Osteocyte (in vitro differentiated cells): Measurements from ENCODE around the gene TPM3. TPM values are rescaled to one million over a fixed set of nuclear protein-coding genes. Genes with fewer than 3 reads are reported as not detected.
"Not testable (repeated sequence)": the region's sequence is repeated elsewhere in the genome, so short reads cannot be mapped to it uniquely, and the experiment has no call there.

Experiments
- DNase-seq: peaks from one replicate; pipeline ENCODE4 v3.0.0; 2021; ENCODE audit warnings: mixed read lengths; ENCODE audit not compliant: unreplicated experiment; ENCODE audit errors: extremely low spot score
- H3K27ac Mint-ChIP-seq: one replicate; pipeline ENCODE4 v1.8.0; 2021; ENCODE audit warnings: mild to moderate bottlenecking, mixed read lengths; ENCODE audit not compliant: unreplicated experiment
- H3K27me3 Mint-ChIP-seq: one replicate; pipeline ENCODE4 v1.8.0; 2021; ENCODE audit warnings: mixed read lengths; ENCODE audit not compliant: unreplicated experiment
- H3K36me3 Mint-ChIP-seq: one replicate; pipeline ENCODE4 v1.8.0; 2021; ENCODE audit warnings: mixed read lengths; ENCODE audit not compliant: unreplicated experiment
- H3K4me1 Mint-ChIP-seq: one replicate; pipeline ENCODE4 v1.8.0; 2021; ENCODE audit warnings: mixed read lengths; ENCODE audit not compliant: unreplicated experiment
- H3K4me3 Mint-ChIP-seq: one replicate; pipeline ENCODE4 v1.8.0; 2021; ENCODE audit warnings: mild to moderate bottlenecking, moderate library complexity, mixed read lengths; ENCODE audit not compliant: unreplicated experiment
- H3K9me3 Mint-ChIP-seq: one replicate; pipeline ENCODE4 v1.8.0; 2021; ENCODE audit warnings: mixed read lengths; ENCODE audit not compliant: unreplicated experiment
- microRNA-seq: library from miRNA; unstranded; fragments of <30 nt; microRNA quantifications from one replicate; pipeline ENCODE4 v1.1.0, GENCODE V29; 2020; ENCODE audit not compliant: unreplicated experiment
- total RNA-seq: library from RNA; stranded (reverse); gene quantifications from 2 replicates; pipeline ENCODE4 v1.2.1, GENCODE V29; 2021
- TF ChIP-seq, protein P1 (sequence below): fragments of 200-600 bp; sonication (generic); IDR thresholded peaks from 2 replicates; pipeline ENCODE4 v1.5.0; 2021; ENCODE audit warnings: antibody characterized with exemption, mild to moderate bottlenecking, moderate library complexity

TPM3 gene
- total RNA-seq, 1 donor from 2014 or later = 194 TPM

DNA sequence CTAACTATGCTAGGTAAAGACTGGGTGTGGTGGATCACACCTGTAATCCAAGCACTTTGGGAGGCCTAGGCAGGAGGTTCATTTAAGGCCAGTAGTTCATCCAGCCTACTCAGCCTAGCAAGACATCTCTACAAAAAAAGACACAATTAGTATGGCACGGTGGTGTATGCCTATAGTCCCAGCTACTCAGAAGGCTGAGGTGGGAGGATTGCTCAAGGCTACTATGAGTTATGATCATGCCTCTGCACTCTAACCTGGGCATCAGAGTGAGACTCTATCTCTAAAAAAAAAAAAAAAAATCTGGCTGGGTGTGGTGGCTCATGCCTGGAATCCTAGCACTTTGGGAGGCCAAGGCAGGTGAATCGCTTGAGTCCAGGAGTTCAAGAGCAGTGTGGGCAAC, 58.6 kb downstream of the TPM3 start:
- no peak overlapping the region for H3K27ac Mint-ChIP-seq
- no peak for DNase-seq

DNA sequence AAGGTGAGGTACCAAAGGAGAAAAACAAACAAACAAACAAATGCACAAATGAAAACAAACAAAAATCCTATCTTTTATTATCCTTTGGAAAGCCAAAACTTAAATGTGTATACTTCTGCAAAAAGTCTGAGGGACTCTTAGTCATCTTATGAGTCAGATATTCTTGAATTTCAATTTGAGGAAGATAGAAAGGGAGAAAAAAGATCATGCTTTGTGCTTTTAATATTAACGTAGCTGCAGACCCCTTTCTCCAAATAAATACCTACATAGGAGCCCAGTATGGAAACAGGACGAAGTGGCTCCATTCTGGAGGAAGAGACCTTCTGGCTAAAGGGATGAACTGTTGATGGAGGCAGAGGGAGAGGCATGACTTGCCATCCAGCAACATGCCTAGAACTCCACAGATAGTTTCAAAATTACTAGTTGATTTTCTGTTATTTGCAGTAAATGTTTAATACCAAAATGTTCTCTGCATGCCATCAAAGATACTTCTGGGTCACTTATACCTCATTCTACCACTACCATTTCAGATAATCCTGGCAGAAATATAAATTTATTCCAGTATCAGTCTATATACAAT, 62.4 kb downstream of the TPM3 start:
- Mint-ChIP-seq H3K9me3 (no peaks in the 10 kb centered on the region), H3K36me3 (no peaks in the 10 kb centered on the region), H3K27me3 (peaks cover 5% of the 10 kb centered on the region), H3K4me1 (peaks cover 7% of the 10 kb centered on the region), H3K27ac (no peak overlapping the region), H3K4me3 (no peak overlapping the region)
- DNase-seq = no peak
- TF ChIP-seq, protein P1, sequence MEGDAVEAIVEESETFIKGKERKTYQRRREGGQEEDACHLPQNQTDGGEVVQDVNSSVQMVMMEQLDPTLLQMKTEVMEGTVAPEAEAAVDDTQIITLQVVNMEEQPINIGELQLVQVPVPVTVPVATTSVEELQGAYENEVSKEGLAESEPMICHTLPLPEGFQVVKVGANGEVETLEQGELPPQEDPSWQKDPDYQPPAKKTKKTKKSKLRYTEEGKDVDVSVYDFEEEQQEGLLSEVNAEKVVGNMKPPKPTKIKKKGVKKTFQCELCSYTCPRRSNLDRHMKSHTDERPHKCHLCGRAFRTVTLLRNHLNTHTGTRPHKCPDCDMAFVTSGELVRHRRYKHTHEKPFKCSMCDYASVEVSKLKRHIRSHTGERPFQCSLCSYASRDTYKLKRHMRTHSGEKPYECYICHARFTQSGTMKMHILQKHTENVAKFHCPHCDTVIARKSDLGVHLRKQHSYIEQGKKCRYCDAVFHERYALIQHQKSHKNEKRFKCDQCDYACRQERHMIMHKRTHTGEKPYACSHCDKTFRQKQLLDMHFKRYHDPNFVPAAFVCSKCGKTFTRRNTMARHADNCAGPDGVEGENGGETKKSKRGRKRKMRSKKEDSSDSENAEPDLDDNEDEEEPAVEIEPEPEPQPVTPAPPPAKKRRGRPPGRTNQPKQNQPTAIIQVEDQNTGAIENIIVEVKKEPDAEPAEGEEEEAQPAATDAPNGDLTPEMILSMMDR = no peak

More for the DNA sequence above, 58.6 kb downstream of the TPM3 start:
- Mint-ChIP-seq H3K4me3 (no peak overlapping the region), H3K9me3 (no peaks in the 10 kb centered on the region), H3K27me3 (peaks cover 5% of the 10 kb centered on the region), H3K36me3 (no peaks in the 10 kb centered on the region), H3K4me1 (peaks cover 7% of the 10 kb centered on the region)
- TF ChIP-seq, protein P1 = no peak

DNA sequence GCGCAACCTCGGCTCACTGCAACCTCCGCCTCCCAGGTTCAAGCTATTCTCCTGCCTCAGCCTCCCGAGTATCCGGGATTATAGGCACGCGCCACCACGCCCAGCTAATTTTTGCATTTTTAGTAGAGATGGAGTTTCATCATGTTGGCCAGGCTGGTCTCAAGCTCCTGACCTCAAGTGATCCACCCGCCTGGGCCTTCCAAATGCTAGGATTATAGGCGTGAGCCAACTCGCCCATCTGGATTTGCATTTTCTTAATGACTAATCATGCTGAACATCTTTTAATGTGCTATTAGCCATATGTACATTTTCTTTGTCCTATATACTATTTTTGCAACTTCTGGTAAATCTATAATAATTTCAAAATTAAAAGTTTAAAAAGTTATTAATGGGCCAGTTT, 68.7 kb downstream of the TPM3 start:
- H3K9me3 Mint-ChIP-seq, H3K27me3 Mint-ChIP-seq: not testable (repeated sequence)

DNA sequence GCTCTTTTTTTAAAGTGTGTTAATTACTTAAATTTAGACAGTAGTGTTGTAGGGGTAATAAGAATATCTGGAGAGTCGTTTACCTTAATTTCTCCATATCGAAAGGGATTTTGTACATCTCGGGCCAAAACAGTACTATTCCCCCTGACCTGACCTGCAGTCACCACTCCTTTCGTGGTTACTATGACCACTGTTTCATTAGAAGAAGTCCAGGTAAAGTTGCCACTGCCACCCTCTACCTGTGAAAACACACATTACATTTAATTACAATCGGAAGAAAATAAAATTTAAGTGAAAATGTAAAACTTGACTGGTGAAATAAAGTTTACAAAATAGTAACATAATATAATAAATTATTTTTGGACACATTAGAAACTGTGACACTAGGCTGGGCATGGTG, 74.3 kb downstream of the TPM3 start:
- Mint-ChIP-seq H3K4me3 (no peak overlapping the region), H3K4me1 (no peaks in the 10 kb centered on the region), H3K36me3 (no peaks in the 10 kb centered on the region), H3K27ac (no peak overlapping the region), H3K27me3 (peaks cover 6% of the 10 kb centered on the region), H3K9me3 (no peaks in the 10 kb centered on the region)
- TF ChIP-seq, protein P1 = no peak
- DNase-seq = no peak

More for the DNA sequence above, 68.7 kb downstream of the TPM3 start:
- not testable (repeated sequence) for H3K36me3 Mint-ChIP-seq, DNase-seq, H3K4me1 Mint-ChIP-seq, H3K4me3 Mint-ChIP-seq, H3K27ac Mint-ChIP-seq

DNA sequence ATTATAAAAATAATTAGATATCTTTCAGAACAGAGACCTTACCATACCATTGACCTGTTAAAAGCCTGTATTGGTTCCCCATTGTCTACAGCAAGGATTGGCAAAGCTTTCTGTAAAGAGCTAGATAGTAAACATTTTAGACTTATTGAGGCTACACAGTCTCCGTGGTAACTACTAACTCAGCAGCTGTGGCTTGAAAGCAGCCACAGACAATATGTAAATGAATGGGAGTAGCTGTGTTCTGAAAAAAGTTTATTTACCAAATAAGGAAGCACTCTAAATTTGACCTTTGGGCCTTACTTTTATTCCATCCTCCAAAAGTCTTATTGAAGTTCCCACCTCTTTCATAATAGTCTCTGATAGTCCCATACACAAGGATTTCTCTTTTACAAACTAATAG, 76.7 kb downstream of the TPM3 start:
- Mint-ChIP-seq H3K27me3 (peaks cover 6% of the 10 kb centered on the region), H3K4me1 (no peaks in the 10 kb centered on the region), H3K36me3 (no peaks in the 10 kb centered on the region), H3K4me3 (no peak overlapping the region), H3K27ac (no peak overlapping the region), H3K9me3 (no peaks in the 10 kb centered on the region)
- TF ChIP-seq, protein P1 = no peak
- DNase-seq = no peak

Small RNAs within 50 kb of the gene (microRNA-seq; reads per million reads assigned to microRNA genes)
- gene MIR190B = not detected

Other genes starting within 250 kb of the TPM3 start
- 48.0 and 53.1 TPM in 2 replicates for gene DENND4B, start 245.4 kb downstream of the TPM3 start, total RNA-seq
- gene CRTC2, start 233.5 kb downstream of the TPM3 start, total RNA-seq = 29.4 and 41.9 TPM in 2 replicates
- gene SLC39A1, start 228.6 kb downstream of the TPM3 start, total RNA-seq = 93.2 and 95.3 TPM in 2 replicates
- gene CREB3L4, start 224.2 kb downstream of the TPM3 start, total RNA-seq = 9.3 and 11.1 TPM in 2 replicates
- gene JTB, start 214.4 kb downstream of the TPM3 start, total RNA-seq = 138 and 143 TPM in 2 replicates
- 153 and 162 TPM in 2 replicates for gene RAB13, start 205.8 kb downstream of the TPM3 start, total RNA-seq
- gene RPS27, start 201.3 kb downstream of the TPM3 start, total RNA-seq = 1,646 and 1,797 TPM in 2 replicates
- gene NUP210L, start 37.0 kb downstream of the TPM3 start, total RNA-seq = not detected in 2 replicates
- gene CFAP141, start 14.2 kb upstream of the TPM3 start, total RNA-seq = not detected in 2 replicates
- gene UBAP2L, start 28.9 kb upstream of the TPM3 start, total RNA-seq = 224 and 236 TPM in 2 replicates
- 93.7 and 99.9 TPM in 2 replicates for gene HAX1, start 80.5 kb upstream of the TPM3 start, total RNA-seq
- not detected in 2 replicates for gene AQP10, start 129.0 kb upstream of the TPM3 start, total RNA-seq
- gene ATP8B2, start 133.4 kb upstream of the TPM3 start, total RNA-seq = 94.4 and 98.5 TPM in 2 replicates
- gene IL6R, start 213.2 kb upstream of the TPM3 start, total RNA-seq = 10.4 and 12.4 TPM in 2 replicates